CD4-positive, alpha-beta T cell treated with Interleukin-17A for 4 hours (primary cell): ENCODE results near the gene GCSAM.
A peak's percentile ranks its signal among the peaks of the same experiment; 100 is the strongest.

Source experiments
- DNase-seq: peaks from one replicate; pipeline ENCODE4 v3.0.0-alpha.2; 2020; ENCODE audit warnings: mixed read lengths

Gene GCSAM

GRCh38 chr3:112097378-112097777 is 35.7 kb downstream of the GCSAM start:
- DNase-seq = no peak

- DNase-seq = no peak
Measured at GRCh38 chr3:112096176-112096575, 36.9 kb downstream of the GCSAM start.

GRCh38 chr3:112095731-112096130 is 37.3 kb downstream of the GCSAM start:
- no peak for DNase-seq

- no peak for DNase-seq
Measured at GRCh38 chr3:112093180-112093522, 39.9 kb downstream of the GCSAM start.

GRCh38 chr3:112092496-112093179 is 40.4 kb downstream of the GCSAM start:
- DNase-seq = no peak

- DNase-seq = no peak
Measured at GRCh38 chr3:112090887-112091586, 42.0 kb downstream of the GCSAM start.

- DNase-seq = no peak
Measured at GRCh38 chr3:112089956-112090886, 42.8 kb downstream of the GCSAM start.

- no peak for DNase-seq
Measured at GRCh38 chr3:112088944-112089343, 44.1 kb downstream of the GCSAM start.

GRCh38 chr3:112087746-112088145 is 45.3 kb downstream of the GCSAM start:
- no peak for DNase-seq

- no peak for DNase-seq
Measured at GRCh38 chr3:112086875-112087524, 46.0 kb downstream of the GCSAM start.

GRCh38 chr3:112086076-112086854 is 46.8 kb downstream of the GCSAM start, which contains the start of gene C3orf52:
TSS of gene C3orf52 (plus strand) at chr3:112086389. CDS start at chr3:112086408, 19 bp downstream.
- peak; percentile 67 for DNase-seq

- DNase-seq = no peak
Measured at GRCh38 chr3:112085735-112086075, 47.3 kb downstream of the GCSAM start.

GRCh38 chr3:112084980-112085705 is 47.9 kb downstream of the GCSAM start:
- no peak for DNase-seq

- DNase-seq = no peak
Measured at GRCh38 chr3:112083239-112083638, 49.8 kb downstream of the GCSAM start.

- no peak for DNase-seq
Measured at GRCh38 chr3:112078125-112079083, 54.6 kb downstream of the GCSAM start.

- peak; percentile 63 for DNase-seq
Measured at GRCh38 chr3:112074616-112075497, 58.2 kb downstream of the GCSAM start.

GRCh38 chr3:112074006-112074405 is 59.0 kb downstream of the GCSAM start:
- no peak for DNase-seq

- DNase-seq = peak; percentile 60
Measured at GRCh38 chr3:112072387-112073060, 60.5 kb downstream of the GCSAM start.
